ENCODE data around the gene TMEM202. TPM values are rescaled to one million over a fixed set of nuclear protein-coding genes. Genes with fewer than 3 reads are reported as not detected.

The TMEM202 gene
- total and polyA plus RNA-seq, 2 donors (not counting 1 experiment from before 2014, with no cell fraction given) = not detected

GRCh38 chr15:72372361-72372760, 25.7 kb upstream of the TMEM202 start:
- H3K4me2 ChIP-seq (replicated peaks; ENCODE audit: low read depth, low read length, poor library complexity, severe bottlenecking) = peak overlapping the region; percentile 50
- H3K27me3 Mint-ChIP-seq = no peaks in the 10 kb centered on the region
- ATAC-seq (ENCODE audit: low read depth) (no peak), DNase-seq (peak; percentile 33)
- intact Hi-C loops (cut with micrococcal nuclease) = loop anchor here (10.0 kb wide), 1 partner anchor 1262 kb away; the partner anchor contains the start of gene NPTN
- H3K4me3 ChIP-seq (ENCODE audit: control extremely low read depth in 1 of 5, extremely low read depth in 1 of 5, insufficient read depth in 1 of 5, low read depth in 2 of 5, low read length in 4 of 5) = no peak overlapping the region
- peak overlapping the region; percentile 65 for H3K27ac Mint-ChIP-seq
- peaks cover 68 to 71% of the 10 kb centered on the region in 2 donors for H3K4me1 ChIP-seq (ENCODE audit: control insufficient read depth in 2 of 2, insufficient read depth in 2 of 2, low read length in 2 of 2)
- peaks cover 46% of the 10 kb centered on the region for H4K20me1 ChIP-seq (ENCODE audit: control insufficient read depth, insufficient read depth, low read length, poor library complexity, severe bottlenecking)
- peaks cover 92% of the 10 kb centered on the region for H3K79me2 ChIP-seq (ENCODE audit: control insufficient read depth, insufficient read depth, low read length)
- no peak for TF ChIP-seq EZH2 (IDR thresholded peaks at IDR 0.05; ENCODE audit: borderline replicate concordance, insufficient read depth, low read depth, low read length, poor library complexity, severe bottlenecking)
- TF ChIP-seq, protein P1, sequence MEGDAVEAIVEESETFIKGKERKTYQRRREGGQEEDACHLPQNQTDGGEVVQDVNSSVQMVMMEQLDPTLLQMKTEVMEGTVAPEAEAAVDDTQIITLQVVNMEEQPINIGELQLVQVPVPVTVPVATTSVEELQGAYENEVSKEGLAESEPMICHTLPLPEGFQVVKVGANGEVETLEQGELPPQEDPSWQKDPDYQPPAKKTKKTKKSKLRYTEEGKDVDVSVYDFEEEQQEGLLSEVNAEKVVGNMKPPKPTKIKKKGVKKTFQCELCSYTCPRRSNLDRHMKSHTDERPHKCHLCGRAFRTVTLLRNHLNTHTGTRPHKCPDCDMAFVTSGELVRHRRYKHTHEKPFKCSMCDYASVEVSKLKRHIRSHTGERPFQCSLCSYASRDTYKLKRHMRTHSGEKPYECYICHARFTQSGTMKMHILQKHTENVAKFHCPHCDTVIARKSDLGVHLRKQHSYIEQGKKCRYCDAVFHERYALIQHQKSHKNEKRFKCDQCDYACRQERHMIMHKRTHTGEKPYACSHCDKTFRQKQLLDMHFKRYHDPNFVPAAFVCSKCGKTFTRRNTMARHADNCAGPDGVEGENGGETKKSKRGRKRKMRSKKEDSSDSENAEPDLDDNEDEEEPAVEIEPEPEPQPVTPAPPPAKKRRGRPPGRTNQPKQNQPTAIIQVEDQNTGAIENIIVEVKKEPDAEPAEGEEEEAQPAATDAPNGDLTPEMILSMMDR (IDR thresholded peaks at IDR 0.05) = no peak
- H3K9me3 Mint-ChIP-seq (ENCODE audit: insufficient read depth) = no peaks in the 10 kb centered on the region
- peak overlapping the region in 1 of 2 donors; percentile 59 for H3K27ac ChIP-seq (ENCODE audit: low read length in 2 of 2)
- no peak overlapping the region for H3K9ac ChIP-seq (ENCODE audit: low read length)
- no peaks in the 10 kb centered on the region for H3K9me3 ChIP-seq (ENCODE audit: control extremely low read depth in 1 of 3, control insufficient read depth in 2 of 3, insufficient read depth in 1 of 3, low read length in 2 of 3)
- peaks cover 81% of the 10 kb centered on the region for H3K4me1 Mint-ChIP-seq
- ChIA-PET POLR2A (no interaction called here), CTCF (interaction anchor here (0.6 kb wide), 1 partner anchor 68 kb away, joined by 3 read pairs; no protein-coding TSS in a partner anchor)
- H3K4me3 Mint-ChIP-seq = peak overlapping the region; percentile 41
- no peak overlapping the region for H2AFZ ChIP-seq (ENCODE audit: insufficient read depth, low read depth, low read length, poor library complexity, severe bottlenecking)
- H3K27me3 ChIP-seq (replicated peaks in 1 of 4; ENCODE audit: control extremely low read depth in 1 of 4, control insufficient read depth in 3 of 4, insufficient read depth in 4 of 4, low read length in 3 of 4) = no peaks in the 10 kb centered on the region
- H3K36me3 ChIP-seq (replicated peaks in 1 of 2; ENCODE audit: control extremely low read depth in 1 of 2, control insufficient read depth in 1 of 2, extremely low read depth in 1 of 2, insufficient read depth in 2 of 2, low read length in 1 of 2) = peaks cover 1 to 16% of the 10 kb centered on the region in 2 experiments

- Histone ChIP-seq H3K9ac (ENCODE audit: low read length) (peak overlapping the region; percentile 86), H4K20me1 (ENCODE audit: control insufficient read depth, insufficient read depth, low read length, poor library complexity, severe bottlenecking) (peaks cover 15% of the 10 kb centered on the region), H3K4me3 (ENCODE audit: control extremely low read depth in 1 of 5, extremely low read depth in 1 of 5, insufficient read depth in 1 of 5, low read depth in 2 of 5, low read length in 4 of 5) (peak overlapping the region; percentile 72 to 92 (median 85)), H3K4me1 (ENCODE audit: control insufficient read depth in 2 of 2, insufficient read depth in 2 of 2, low read length in 2 of 2) (peaks cover 44 to 46% of the 10 kb centered on the region in 2 donors), H3K79me2 (ENCODE audit: control insufficient read depth, insufficient read depth, low read length) (peaks cover 61% of the 10 kb centered on the region), H3K27ac (ENCODE audit: low read length in 2 of 2) (peak overlapping the region; percentile 85 to 95), H3K36me3 (replicated peaks in 1 of 2; ENCODE audit: control extremely low read depth in 1 of 2, control insufficient read depth in 1 of 2, extremely low read depth in 1 of 2, insufficient read depth in 2 of 2, low read length in 1 of 2) (peaks cover 0 to 1% of the 10 kb centered on the region in 2 experiments), H3K9me3 (ENCODE audit: control extremely low read depth in 1 of 3, control insufficient read depth in 2 of 3, insufficient read depth in 1 of 3, low read length in 2 of 3) (no peaks in the 10 kb centered on the region), H3K27me3 (replicated peaks in 1 of 4; ENCODE audit: control extremely low read depth in 1 of 4, control insufficient read depth in 3 of 4, insufficient read depth in 4 of 4, low read length in 3 of 4) (no peaks in the 10 kb centered on the region), H3K4me2 (replicated peaks; ENCODE audit: low read depth, low read length, poor library complexity, severe bottlenecking) (peak overlapping the region; percentile 80), H2AFZ (ENCODE audit: insufficient read depth, low read depth, low read length, poor library complexity, severe bottlenecking) (peak overlapping the region; percentile 85)
- Mint-ChIP-seq H3K9me3 (ENCODE audit: insufficient read depth) (no peaks in the 10 kb centered on the region), H3K27ac (peak overlapping the region; percentile 100), H3K4me1 (peaks cover 55% of the 10 kb centered on the region), H3K4me3 (peak overlapping the region; percentile 98), H3K27me3 (no peaks in the 10 kb centered on the region)
- WGBS (ENCODE audit: insufficient coverage) = 0% methylated on average over 17 of the region's 17 CpGs
- intact Hi-C loops (cut with micrococcal nuclease) = loop anchor here (2.0 to 10.0 kb wide), 2 partner anchors 103 to 1259 kb away; partner anchors contain the start of genes NPTN and PARP6
- CTCF ChIA-PET = interaction anchor here (0.7 to 1.7 kb wide), 9 partner anchors 9 to 295 kb away, joined by 3 to 9 read pairs (median 3); partner anchors contain the start of gene ARIH1
- ATAC-seq (ENCODE audit: low read depth) (peak; percentile 52), DNase-seq (no peak)
- POLR2A ChIA-PET = interaction anchor here (0.6 to 2.4 kb wide), 4 partner anchors 55 to 257 kb away, joined by 3 to 7 read pairs (median 6); partner anchors contain the start of genes CELF6, MYO9A and SENP8
- TF ChIP-seq EZH2 (IDR thresholded peaks at IDR 0.05; ENCODE audit: borderline replicate concordance, insufficient read depth, low read depth, low read length, poor library complexity, severe bottlenecking) = no peak
- TF ChIP-seq, protein P1 (IDR thresholded peaks at IDR 0.05) = no peak
Measured at GRCh38 chr15:72375501-72375845, 22.6 kb upstream of the TMEM202 start.

Measured in B cell (primary cell).